GM20000 (cell line): ENCODE measurements around the gene SPTBN4.

Experiments
- DNase-seq: peaks from one replicate; pipeline ENCODE4 v3.0.0; 2012; ENCODE audit warnings: low spot score
- CTCF ChIP-seq: IDR thresholded peaks from 2 replicates; pipeline ENCODE4 v1.5.1; 2012; ENCODE audit warnings: mild to moderate bottlenecking, control low read depth; ENCODE audit errors: extremely low read depth, missing control alignments

SPTBN4 gene

GRCh38 chr19:40597329-40597838, 130.6 kb downstream of the SPTBN4 start:
- DNase-seq = no peak
- TF ChIP-seq CTCF = no peak

GRCh38 chr19:40598121-40598917, 131.5 kb downstream of the SPTBN4 start:
- DNase-seq = peak; percentile 91
- peak; percentile 96 for TF ChIP-seq CTCF

- no peak for TF ChIP-seq CTCF
- no peak for DNase-seq
Measured at GRCh38 chr19:40598918-40599307, 132.1 kb downstream of the SPTBN4 start.

- TF ChIP-seq CTCF = no peak
Measured at GRCh38 chr19:40599331-40599901, 132.6 kb downstream of the SPTBN4 start.

GRCh38 chr19:40599902-40600569, 133.2 kb downstream of the SPTBN4 start:
- no peak for DNase-seq

More at GRCh38 chr19:40599331-40599901, 132.6 kb downstream of the SPTBN4 start:
- no peak for DNase-seq

GRCh38 chr19:40600570-40601133, 133.9 kb downstream of the SPTBN4 start:
- no peak for TF ChIP-seq CTCF
- DNase-seq = no peak

More at GRCh38 chr19:40599902-40600569, 133.2 kb downstream of the SPTBN4 start:
- no peak for TF ChIP-seq CTCF
